Loucy (cell line): Measurements from ENCODE around the gene HOXA11.

Source experiments
- H2AFZ ChIP-seq: fragments of 200-600 bp; sonication (generic); 2 replicates; pipeline ENCODE4 v1.6.0; 2016; ENCODE audit warnings: antibody characterized with exemption, mild to moderate bottlenecking, low read length, moderate library complexity
- H3F3A ChIP-seq: fragments of 200-600 bp; 2 replicates; pipeline ENCODE4 v1.6.0; 2016; ENCODE audit warnings: antibody characterized with exemption, low read depth, mild to moderate bottlenecking
- H3K27me3 ChIP-seq: fragments of 200-600 bp; sonication (generic); 2 replicates; pipeline ENCODE4 v1.6.1; 2014; ENCODE audit warnings: low read length, mild to moderate bottlenecking; ENCODE audit not compliant: insufficient read depth, poor library complexity, severe bottlenecking
- H3K36me3 ChIP-seq: fragments of 200-600 bp; sonication (generic); 2 replicates; pipeline ENCODE4 v1.6.1; 2016; ENCODE audit warnings: low read length; ENCODE audit not compliant: insufficient read depth
- H3K4me1 ChIP-seq: fragments of 200-600 bp; sonication (generic); 2 replicates; pipeline ENCODE4 v1.5.1; 2014; ENCODE audit warnings: low read length, mild to moderate bottlenecking; ENCODE audit not compliant: insufficient read depth, poor library complexity, severe bottlenecking
- H3K4me2 ChIP-seq: fragments of 200-600 bp; sonication (generic); 2 replicates; pipeline ENCODE4 v1.6.0; 2014; ENCODE audit warnings: antibody characterized with exemption, low read length, low read depth, mild to moderate bottlenecking; ENCODE audit not compliant: poor library complexity, severe bottlenecking
- H3K4me3 ChIP-seq: fragments of 200-600 bp; sonication (generic); 2 replicates; pipeline ENCODE4 v1.5.1; 2014; ENCODE audit warnings: low read length, mild to moderate bottlenecking, mixed read lengths; ENCODE audit not compliant: poor library complexity, severe bottlenecking
- H3K79me2 ChIP-seq: fragments of 200-600 bp; sonication (generic); 2 replicates; pipeline ENCODE4 v1.6.1; 2014; ENCODE audit warnings: low read length; ENCODE audit not compliant: insufficient read depth
- H3K9ac ChIP-seq: fragments of 200-600 bp; sonication (generic); 2 replicates; pipeline ENCODE4 v1.6.0; 2014; ENCODE audit warnings: mild to moderate bottlenecking, low read depth, low read length, moderate library complexity; ENCODE audit not compliant: poor library complexity, severe bottlenecking
- H3K9me2 ChIP-seq: fragments of 200-600 bp; sonication (generic); replicated peaks from 2 replicates; pipeline ENCODE4 v1.6.1; 2016; ENCODE audit warnings: low read depth, low read length, mixed read lengths
- H3K9me3 ChIP-seq: fragments of 200-600 bp; sonication (generic); 2 replicates; pipeline ENCODE4 v1.6.1; 2014; ENCODE audit warnings: mild to moderate bottlenecking, antibody characterized with exemption, low read length, low read depth; ENCODE audit not compliant: insufficient read depth
- H4K20me1 ChIP-seq: fragments of 200-600 bp; sonication (generic); 2 replicates; pipeline ENCODE4 v1.6.0; 2014; ENCODE audit warnings: antibody characterized with exemption, low read length, mild to moderate bottlenecking; ENCODE audit not compliant: insufficient read depth, poor library complexity, severe bottlenecking
- EZH2phosphoT487 ChIP-seq: fragments of 200-600 bp; IDR thresholded peaks from 2 replicates; pipeline ENCODE4 v1.6.1; 2018; ENCODE audit warnings: antibody characterized with exemption, mild to moderate bottlenecking, moderate library complexity, borderline replicate concordance
- TF ChIP-seq, protein P1 (sequence below): fragments of 200-600 bp; sonication (generic); conservative IDR thresholded peaks from 2 replicates; pipeline ENCODE4 v1.5.1; 2014; ENCODE audit warnings: mild to moderate bottlenecking, antibody characterized with exemption, low read length

HOXA11 gene

DNA sequence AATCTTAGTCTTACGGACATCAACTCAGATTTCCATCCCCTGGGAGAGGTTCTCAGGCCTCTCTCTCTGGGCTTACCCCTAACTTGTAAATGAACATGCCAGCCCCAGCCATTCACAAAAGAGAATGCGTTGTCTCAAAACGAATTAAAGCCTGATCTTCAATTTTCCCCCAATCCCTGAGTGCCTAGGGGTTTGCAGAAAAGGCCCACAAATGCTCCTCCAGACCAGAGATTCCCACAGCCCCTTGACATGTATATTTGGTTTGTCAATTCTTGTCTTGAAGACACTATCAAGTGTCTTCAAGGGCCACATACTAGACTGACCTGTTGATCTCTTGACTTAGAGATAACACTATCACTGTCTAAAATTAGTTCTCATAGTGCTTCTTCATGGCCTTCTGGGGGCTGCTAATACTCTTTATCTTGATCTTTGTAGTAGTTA lies 26.8 kb upstream of the HOXA11 start:
- H3K9me2 ChIP-seq: no peaks in the 10 kb centered on the region
- no peaks in the 10 kb centered on the region for H3K36me3 ChIP-seq
- no peaks in the 10 kb centered on the region for H3K4me1 ChIP-seq
- TF ChIP-seq, protein P1, sequence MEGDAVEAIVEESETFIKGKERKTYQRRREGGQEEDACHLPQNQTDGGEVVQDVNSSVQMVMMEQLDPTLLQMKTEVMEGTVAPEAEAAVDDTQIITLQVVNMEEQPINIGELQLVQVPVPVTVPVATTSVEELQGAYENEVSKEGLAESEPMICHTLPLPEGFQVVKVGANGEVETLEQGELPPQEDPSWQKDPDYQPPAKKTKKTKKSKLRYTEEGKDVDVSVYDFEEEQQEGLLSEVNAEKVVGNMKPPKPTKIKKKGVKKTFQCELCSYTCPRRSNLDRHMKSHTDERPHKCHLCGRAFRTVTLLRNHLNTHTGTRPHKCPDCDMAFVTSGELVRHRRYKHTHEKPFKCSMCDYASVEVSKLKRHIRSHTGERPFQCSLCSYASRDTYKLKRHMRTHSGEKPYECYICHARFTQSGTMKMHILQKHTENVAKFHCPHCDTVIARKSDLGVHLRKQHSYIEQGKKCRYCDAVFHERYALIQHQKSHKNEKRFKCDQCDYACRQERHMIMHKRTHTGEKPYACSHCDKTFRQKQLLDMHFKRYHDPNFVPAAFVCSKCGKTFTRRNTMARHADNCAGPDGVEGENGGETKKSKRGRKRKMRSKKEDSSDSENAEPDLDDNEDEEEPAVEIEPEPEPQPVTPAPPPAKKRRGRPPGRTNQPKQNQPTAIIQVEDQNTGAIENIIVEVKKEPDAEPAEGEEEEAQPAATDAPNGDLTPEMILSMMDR: no peak
- TF ChIP-seq EZH2phosphoT487: no peak
- H3K79me2 ChIP-seq: no peaks in the 10 kb centered on the region
- H3K27me3 ChIP-seq: no peaks in the 10 kb centered on the region
- H3K9ac ChIP-seq: no peak overlapping the region
- H4K20me1 ChIP-seq: no peaks in the 10 kb centered on the region
- H2AFZ ChIP-seq: no peak overlapping the region
- H3K4me2 ChIP-seq: no peak overlapping the region
- H3F3A ChIP-seq: no peaks in the 10 kb centered on the region
- H3K9me3 ChIP-seq: no peaks in the 10 kb centered on the region
- H3K4me3 ChIP-seq: no peak overlapping the region

DNA sequence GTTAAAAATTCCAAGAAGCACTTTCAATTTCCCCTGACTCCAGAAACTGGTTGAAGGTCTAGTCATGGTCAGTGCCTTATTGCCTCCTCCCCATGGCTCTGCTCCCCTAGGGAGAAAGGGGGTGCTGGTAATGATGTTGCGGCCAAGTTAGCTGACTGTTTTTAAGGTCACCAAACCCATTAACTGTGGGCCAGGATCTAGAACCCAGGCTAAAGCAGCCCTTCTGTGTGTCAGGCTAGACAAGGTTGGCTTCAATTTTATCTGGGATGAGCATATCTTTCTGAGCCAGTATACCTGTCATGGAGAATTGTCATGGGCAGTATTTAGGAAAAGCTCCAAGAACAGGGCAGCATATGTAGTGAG lies 26.0 kb upstream of the HOXA11 start:
- Histone ChIP-seq H3F3A (no peaks in the 10 kb centered on the region), H3K4me1 (no peaks in the 10 kb centered on the region), H3K27me3 (no peaks in the 10 kb centered on the region), H3K9me2 (no peaks in the 10 kb centered on the region), H3K4me2 (no peak overlapping the region), H4K20me1 (no peaks in the 10 kb centered on the region), H3K9me3 (no peaks in the 10 kb centered on the region), H3K79me2 (no peaks in the 10 kb centered on the region), H3K9ac (no peak overlapping the region), H2AFZ (no peak overlapping the region), H3K4me3 (no peak overlapping the region), H3K36me3 (no peaks in the 10 kb centered on the region)
- TF ChIP-seq, protein P1: no peak
- no peak for TF ChIP-seq EZH2phosphoT487

DNA sequence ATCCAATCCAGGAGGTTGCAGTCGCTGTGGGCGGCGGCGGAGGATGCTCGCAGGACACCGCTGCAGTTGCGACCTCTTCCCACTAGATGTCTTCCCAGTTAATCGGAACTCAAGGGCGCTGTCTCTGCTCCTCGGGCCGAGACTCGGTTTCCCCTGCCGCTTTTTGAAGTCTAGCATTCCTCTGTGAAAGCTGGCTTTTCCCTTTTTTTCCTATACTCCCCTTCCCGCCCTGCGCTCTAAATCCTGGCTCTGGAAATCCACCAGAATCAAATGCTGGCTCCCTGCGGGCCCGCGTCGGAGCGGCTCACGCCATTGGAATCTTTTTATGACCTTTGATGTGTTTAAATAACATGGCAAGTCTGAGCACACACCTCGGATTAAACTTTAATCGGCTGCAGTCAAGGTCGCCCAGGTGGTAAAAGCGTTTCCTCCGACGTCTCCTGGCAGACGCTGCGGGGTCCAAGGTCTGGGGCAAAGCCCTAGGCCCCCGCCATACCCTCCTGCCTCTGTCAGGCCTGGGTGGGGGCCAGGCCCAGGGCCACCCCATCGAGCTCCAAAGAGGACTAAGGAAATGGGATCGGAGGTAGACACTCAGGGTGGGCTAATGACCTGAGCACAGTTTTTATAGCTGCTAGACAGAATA lies 25.5 kb upstream of the HOXA11 start:
- Histone ChIP-seq H3K4me2 (no peak overlapping the region), H3K9ac (no peak overlapping the region), H3K4me3 (no peak overlapping the region), H4K20me1 (no peaks in the 10 kb centered on the region), H3K79me2 (no peaks in the 10 kb centered on the region), H3K4me1 (no peaks in the 10 kb centered on the region), H3K9me2 (no peaks in the 10 kb centered on the region), H2AFZ (no peak overlapping the region), H3K9me3 (no peaks in the 10 kb centered on the region), H3F3A (no peaks in the 10 kb centered on the region), H3K36me3 (no peaks in the 10 kb centered on the region), H3K27me3 (no peaks in the 10 kb centered on the region)
- TF ChIP-seq, protein P1: peak; percentile 62
- no peak for TF ChIP-seq EZH2phosphoT487
